ENCODE results near the gene NEK10.
"Not testable (repeated sequence)": the region's sequence is repeated elsewhere in the genome, so short reads cannot be mapped to it uniquely, and the experiment has no call there.

The NEK10 gene

GRCh38 chr3:27310688-27311087 lies 58.5 kb downstream of the NEK10 start:
- DNase-seq, result no peak

- DNase-seq, result no peak
Observed at GRCh38 chr3:27307566-27307965, 61.6 kb downstream of the NEK10 start.

GRCh38 chr3:27302891-27303290 lies 66.3 kb downstream of the NEK10 start:
- no peak for DNase-seq

- DNase-seq, result not testable (repeated sequence)
Observed at GRCh38 chr3:27298981-27299380, 70.2 kb downstream of the NEK10 start.

- no peak for DNase-seq
Observed at GRCh38 chr3:27293939-27294338, 75.2 kb downstream of the NEK10 start.

GRCh38 chr3:27290760-27291159 lies 78.4 kb downstream of the NEK10 start:
- no peak for DNase-seq

GRCh38 chr3:27289769-27290413 lies 79.3 kb downstream of the NEK10 start:
- no peak for DNase-seq

GRCh38 chr3:27287052-27287451 lies 82.1 kb downstream of the NEK10 start:
- DNase-seq, result no peak

- not testable (repeated sequence) for DNase-seq
Observed at GRCh38 chr3:27286467-27286866, 82.7 kb downstream of the NEK10 start.

- no peak for DNase-seq
Observed at GRCh38 chr3:27285668-27286067, 83.5 kb downstream of the NEK10 start.

- DNase-seq, result no peak
Observed at GRCh38 chr3:27281671-27282150, 87.5 kb downstream of the NEK10 start.

- DNase-seq, result no peak
Observed at GRCh38 chr3:27279123-27279522, 90.1 kb downstream of the NEK10 start.

GRCh38 chr3:27278383-27279055 lies 90.7 kb downstream of the NEK10 start:
- DNase-seq, result no peak

- DNase-seq, result no peak
Observed at GRCh38 chr3:27275441-27275990, 93.7 kb downstream of the NEK10 start.

- no peak for DNase-seq
Observed at GRCh38 chr3:27271890-27272289, 97.3 kb downstream of the NEK10 start.

- no peak for DNase-seq
Observed at GRCh38 chr3:27254896-27255295, 114.3 kb downstream of the NEK10 start.

- DNase-seq, result peak; percentile 2
Observed at GRCh38 chr3:27253831-27254230, 115.4 kb downstream of the NEK10 start.

- no peak for DNase-seq
Observed at GRCh38 chr3:27253391-27253790, 115.8 kb downstream of the NEK10 start.

- DNase-seq, result no peak
Observed at GRCh38 chr3:27252646-27253045, 116.5 kb downstream of the NEK10 start.

GRCh38 chr3:27244374-27244773 lies 124.8 kb downstream of the NEK10 start:
- no peak for DNase-seq

- peak; percentile 9 for DNase-seq
Observed at GRCh38 chr3:27239951-27240350, 129.2 kb downstream of the NEK10 start.

GRCh38 chr3:27228805-27229204 lies 140.4 kb downstream of the NEK10 start:
- DNase-seq, result no peak

GRCh38 chr3:27224197-27224596 lies 145.0 kb downstream of the NEK10 start:
- no peak for DNase-seq

GRCh38 chr3:27221264-27221932 lies 147.8 kb downstream of the NEK10 start:
- DNase-seq, result no peak
